GM23338 (cell line): Measurements from ENCODE around the gene IQCK. TPM values are rescaled to one million over a fixed set of nuclear protein-coding genes. Genes with fewer than 3 reads are reported as not detected.

Experiments used
- ATAC-seq: fragments of 200-7000 bp; cut with Tn5 transposase; 3 replicates; pipeline ENCODE4 v1.9.1; 2020
- DNase-seq: peaks from one replicate; pipeline ENCODE4 v3.0.0-alpha.2; 2015; ENCODE audit warnings: low spot score
- H2AFZ ChIP-seq: fragments of 200-600 bp; sonication (generic); 2 replicates; pipeline ENCODE4 v1.8.0; 2016; ENCODE audit warnings: antibody characterized with exemption, mild to moderate bottlenecking, moderate library complexity
- H3F3A ChIP-seq: fragments of 200-600 bp; sonication (generic); replicated peaks from 2 replicates; pipeline ENCODE4 v1.8.0; 2017; ENCODE audit warnings: antibody characterized with exemption, mixed run types, low read depth
- H3K27ac ChIP-seq: fragments of 200-600 bp; sonication (generic); 2 replicates; pipeline ENCODE4 v1.6.1; 2016; ENCODE audit warnings: low read depth
- H3K27me3 ChIP-seq: fragments of 200-600 bp; sonication (generic); 2 replicates; pipeline ENCODE4 v1.8.0; 2016; ENCODE audit warnings: mild to moderate bottlenecking, mixed run types, moderate library complexity; ENCODE audit not compliant: insufficient read depth
- H3K36me3 ChIP-seq: fragments of 200-600 bp; sonication (generic); 2 replicates; pipeline ENCODE4 v1.8.0; 2016; ENCODE audit warnings: mild to moderate bottlenecking; ENCODE audit not compliant: insufficient read depth
- H3K4me1 ChIP-seq: fragments of 200-600 bp; sonication (generic); 2 replicates; pipeline ENCODE4 v1.8.0; 2016; ENCODE audit warnings: mild to moderate bottlenecking, moderate library complexity; ENCODE audit not compliant: insufficient read depth
- H3K4me2 ChIP-seq: fragments of 200-600 bp; sonication (generic); 2 replicates; pipeline ENCODE4 v1.7.1; 2017; ENCODE audit warnings: mixed run types
- H3K4me3 ChIP-seq: fragments of 200-600 bp; sonication (generic); 2 replicates; pipeline ENCODE4 v1.6.1; 2016; ENCODE audit warnings: mixed run types
- H3K79me2 ChIP-seq: fragments of 200-600 bp; sonication (generic); replicated peaks from 2 replicates; pipeline ENCODE4 v1.8.0; 2017; ENCODE audit warnings: mild to moderate bottlenecking; ENCODE audit not compliant: insufficient read depth
- H3K9me2 ChIP-seq: fragments of 200-600 bp; sonication (generic); 2 replicates; pipeline ENCODE4 v1.8.0; 2017; ENCODE audit not compliant: insufficient read depth
- H4K20me1 ChIP-seq: fragments of 200-600 bp; sonication (generic); replicated peaks from 2 replicates; pipeline ENCODE4 v1.8.0; 2017; ENCODE audit warnings: mild to moderate bottlenecking; ENCODE audit not compliant: insufficient read depth
- H3K27ac Mint-ChIP-seq: 2 replicates; pipeline ENCODE4 v1.8.0; 2020; ENCODE audit warnings: inconsistent platforms, mild to moderate bottlenecking, moderate library complexity, mixed read lengths
- H3K27me3 Mint-ChIP-seq: 3 replicates; pipeline ENCODE4 v1.8.0; 2022; ENCODE audit warnings: low read depth, mild to moderate bottlenecking, moderate library complexity, mixed read lengths, inconsistent platforms; ENCODE audit not compliant: insufficient read depth, poor library complexity
- H3K36me3 Mint-ChIP-seq: 3 replicates; pipeline ENCODE4 v1.8.0; 2021; ENCODE audit warnings: low read depth, mild to moderate bottlenecking, inconsistent platforms, moderate library complexity, mixed read lengths
- H3K4me1 Mint-ChIP-seq: 3 replicates; pipeline ENCODE4 v1.8.0; 2020; ENCODE audit warnings: mild to moderate bottlenecking, inconsistent platforms, mixed read lengths
- H3K4me3 Mint-ChIP-seq: 3 replicates; pipeline ENCODE4 v1.8.0; 2021; ENCODE audit warnings: moderate library complexity, mild to moderate bottlenecking, inconsistent platforms, mixed read lengths
- H3K9me3 Mint-ChIP-seq: 3 replicates; pipeline ENCODE4 v1.8.0; 2020; ENCODE audit warnings: moderate library complexity, mild to moderate bottlenecking, inconsistent platforms, mixed read lengths
- CREB1 ChIP-seq: fragments of 250-450 bp; sonication (Bioruptor Pico); IDR thresholded peaks from 2 replicates; pipeline ENCODE4 v1.5.0; 2020; ENCODE audit warnings: low read depth, mild to moderate bottlenecking, moderate library complexity
- EZH2 ChIP-seq: fragments of 200-600 bp; sonication (generic); IDR thresholded peaks from one replicate; pipeline ENCODE4 v1.8.0; 2017; ENCODE audit warnings: antibody characterized with exemption, mild to moderate bottlenecking, low read depth; ENCODE audit not compliant: unreplicated experiment
- EZH2phosphoT487 ChIP-seq: fragments of 200-600 bp; sonication (generic); IDR thresholded peaks from one replicate; pipeline ENCODE4 v1.8.1; 2018; ENCODE audit warnings: antibody characterized with exemption; ENCODE audit not compliant: unreplicated experiment
- JUNB ChIP-seq: IDR thresholded peaks from one replicate; pipeline ENCODE4 v1.6.1; 2016; ENCODE audit warnings: antibody characterized with exemption; ENCODE audit not compliant: unreplicated experiment
- NANOG ChIP-seq: IDR thresholded peaks from 2 replicates; pipeline ENCODE4 v1.6.1; 2016; ENCODE audit warnings: antibody characterized with exemption, borderline replicate concordance
- POLR2AphosphoS5 ChIP-seq: IDR thresholded peaks from 2 replicates; pipeline ENCODE4 v1.6.1; 2016; ENCODE audit warnings: antibody characterized with exemption, low read depth
- STAT1 ChIP-seq: IDR thresholded peaks from one replicate; pipeline ENCODE4 v1.6.1; 2016; ENCODE audit warnings: antibody characterized with exemption; ENCODE audit not compliant: unreplicated experiment
- ZNF114 ChIP-seq: fragments of 250-450 bp; sonication (Bioruptor Pico); IDR thresholded peaks from 2 replicates; pipeline ENCODE4 v1.5.0; 2020; ENCODE audit warnings: mild to moderate bottlenecking, moderate library complexity
- polyA plus RNA-seq: library from polyadenylated mRNA; unstranded; fragments of >200 nt; fragmentation: Nextera tagmentation; extraction: Ambion mirVana; gene quantifications from 2 replicates; pipeline ENCODE4 v1.2.1, GENCODE V29; 2016
- total RNA-seq: library from RNA; depleted of rRNA; stranded (reverse); fragments of >200 nt; shearing (Covaris generic); gene quantifications from 2 replicates; pipeline ENCODE4 v1.2.3, GENCODE V29; 2014
- TF ChIP-seq, protein P1 (sequence below): IDR thresholded peaks from one replicate; pipeline ENCODE4 v1.6.1; 2018; ENCODE audit warnings: antibody characterized with exemption; ENCODE audit not compliant: unreplicated experiment
- TF ChIP-seq, protein P2 (sequence below), 2 experiments: fragments of 200-600 bp in 1 of 2; sonication (generic) in 1 of 2; conservative IDR thresholded peaks; 2 replicates each; pipeline versions ENCODE4 v1.5.1 to v1.6.1; 2016 to 2017; ENCODE audit warnings: antibody characterized with exemption in 2 of 2, low read depth in 2 of 2, mild to moderate bottlenecking in 2 of 2, moderate library complexity in 1 of 2
- TF ChIP-seq, protein P3 (sequence below): IDR thresholded peaks from 2 replicates; pipeline ENCODE4 v1.6.1; 2016; ENCODE audit warnings: antibody characterized with exemption
- TF ChIP-seq, protein P4 (sequence below): fragments of 250-450 bp; sonication (Bioruptor Pico); IDR thresholded peaks from 2 replicates; pipeline ENCODE4 v1.5.0; 2020; ENCODE audit warnings: mild to moderate bottlenecking, moderate library complexity

The IQCK gene
- total and polyA plus RNA-seq, 2 experiments from 2014 or later, result 7.6 to 10.0 TPM

DNA sequence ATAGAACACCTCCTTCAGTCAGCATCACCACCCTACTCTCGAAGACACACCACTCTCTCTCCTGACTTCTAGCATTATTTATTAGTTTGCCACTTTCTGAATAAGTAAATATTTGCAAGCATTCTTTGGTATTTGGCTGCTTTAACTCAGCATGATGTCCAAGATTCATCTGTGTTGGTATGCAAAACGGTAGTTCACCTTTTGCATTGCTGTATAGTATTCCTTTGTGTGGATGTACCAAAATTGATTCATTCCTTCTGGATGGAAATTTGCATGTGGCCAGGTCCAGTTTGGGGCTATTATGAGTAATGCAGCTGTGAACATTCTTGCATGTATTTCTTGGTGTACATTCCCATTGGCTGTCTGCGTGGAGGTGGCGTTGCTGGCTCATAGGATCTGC lies 32.9 kb upstream of the IQCK start:
- Histone ChIP-seq H3F3A (no peaks in the 10 kb centered on the region), H3K27me3 (no peaks in the 10 kb centered on the region), H3K9me2 (no peaks in the 10 kb centered on the region), H4K20me1 (no peaks in the 10 kb centered on the region; the same call in 1 of the 2 replicates), H3K36me3 (peaks cover 9% of the 10 kb centered on the region), H3K79me2 (no peaks in the 10 kb centered on the region), H3K4me2 (no peak overlapping the region), H3K4me3 (no peak overlapping the region), H3K27ac (no peak overlapping the region), H3K4me1 (no peaks in the 10 kb centered on the region), H2AFZ (no peak overlapping the region)
- TF ChIP-seq POLR2AphosphoS5 (no peak), NANOG (no peak), ZNF114 (no peak), JUNB (no peak), EZH2phosphoT487 (no peak), CREB1 (no peak), STAT1 (no peak), EZH2 (no peak)
- TF ChIP-seq, protein P1, sequence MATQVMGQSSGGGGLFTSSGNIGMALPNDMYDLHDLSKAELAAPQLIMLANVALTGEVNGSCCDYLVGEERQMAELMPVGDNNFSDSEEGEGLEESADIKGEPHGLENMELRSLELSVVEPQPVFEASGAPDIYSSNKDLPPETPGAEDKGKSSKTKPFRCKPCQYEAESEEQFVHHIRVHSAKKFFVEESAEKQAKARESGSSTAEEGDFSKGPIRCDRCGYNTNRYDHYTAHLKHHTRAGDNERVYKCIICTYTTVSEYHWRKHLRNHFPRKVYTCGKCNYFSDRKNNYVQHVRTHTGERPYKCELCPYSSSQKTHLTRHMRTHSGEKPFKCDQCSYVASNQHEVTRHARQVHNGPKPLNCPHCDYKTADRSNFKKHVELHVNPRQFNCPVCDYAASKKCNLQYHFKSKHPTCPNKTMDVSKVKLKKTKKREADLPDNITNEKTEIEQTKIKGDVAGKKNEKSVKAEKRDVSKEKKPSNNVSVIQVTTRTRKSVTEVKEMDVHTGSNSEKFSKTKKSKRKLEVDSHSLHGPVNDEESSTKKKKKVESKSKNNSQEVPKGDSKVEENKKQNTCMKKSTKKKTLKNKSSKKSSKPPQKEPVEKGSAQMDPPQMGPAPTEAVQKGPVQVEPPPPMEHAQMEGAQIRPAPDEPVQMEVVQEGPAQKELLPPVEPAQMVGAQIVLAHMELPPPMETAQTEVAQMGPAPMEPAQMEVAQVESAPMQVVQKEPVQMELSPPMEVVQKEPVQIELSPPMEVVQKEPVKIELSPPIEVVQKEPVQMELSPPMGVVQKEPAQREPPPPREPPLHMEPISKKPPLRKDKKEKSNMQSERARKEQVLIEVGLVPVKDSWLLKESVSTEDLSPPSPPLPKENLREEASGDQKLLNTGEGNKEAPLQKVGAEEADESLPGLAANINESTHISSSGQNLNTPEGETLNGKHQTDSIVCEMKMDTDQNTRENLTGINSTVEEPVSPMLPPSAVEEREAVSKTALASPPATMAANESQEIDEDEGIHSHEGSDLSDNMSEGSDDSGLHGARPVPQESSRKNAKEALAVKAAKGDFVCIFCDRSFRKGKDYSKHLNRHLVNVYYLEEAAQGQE, result no peak
- TF ChIP-seq, protein P2, sequence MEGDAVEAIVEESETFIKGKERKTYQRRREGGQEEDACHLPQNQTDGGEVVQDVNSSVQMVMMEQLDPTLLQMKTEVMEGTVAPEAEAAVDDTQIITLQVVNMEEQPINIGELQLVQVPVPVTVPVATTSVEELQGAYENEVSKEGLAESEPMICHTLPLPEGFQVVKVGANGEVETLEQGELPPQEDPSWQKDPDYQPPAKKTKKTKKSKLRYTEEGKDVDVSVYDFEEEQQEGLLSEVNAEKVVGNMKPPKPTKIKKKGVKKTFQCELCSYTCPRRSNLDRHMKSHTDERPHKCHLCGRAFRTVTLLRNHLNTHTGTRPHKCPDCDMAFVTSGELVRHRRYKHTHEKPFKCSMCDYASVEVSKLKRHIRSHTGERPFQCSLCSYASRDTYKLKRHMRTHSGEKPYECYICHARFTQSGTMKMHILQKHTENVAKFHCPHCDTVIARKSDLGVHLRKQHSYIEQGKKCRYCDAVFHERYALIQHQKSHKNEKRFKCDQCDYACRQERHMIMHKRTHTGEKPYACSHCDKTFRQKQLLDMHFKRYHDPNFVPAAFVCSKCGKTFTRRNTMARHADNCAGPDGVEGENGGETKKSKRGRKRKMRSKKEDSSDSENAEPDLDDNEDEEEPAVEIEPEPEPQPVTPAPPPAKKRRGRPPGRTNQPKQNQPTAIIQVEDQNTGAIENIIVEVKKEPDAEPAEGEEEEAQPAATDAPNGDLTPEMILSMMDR (conservative IDR thresholded peaks at IDR 0.05; ENCODE audit: low read depth in 2 of 2), result no peak
- TF ChIP-seq, protein P3, sequence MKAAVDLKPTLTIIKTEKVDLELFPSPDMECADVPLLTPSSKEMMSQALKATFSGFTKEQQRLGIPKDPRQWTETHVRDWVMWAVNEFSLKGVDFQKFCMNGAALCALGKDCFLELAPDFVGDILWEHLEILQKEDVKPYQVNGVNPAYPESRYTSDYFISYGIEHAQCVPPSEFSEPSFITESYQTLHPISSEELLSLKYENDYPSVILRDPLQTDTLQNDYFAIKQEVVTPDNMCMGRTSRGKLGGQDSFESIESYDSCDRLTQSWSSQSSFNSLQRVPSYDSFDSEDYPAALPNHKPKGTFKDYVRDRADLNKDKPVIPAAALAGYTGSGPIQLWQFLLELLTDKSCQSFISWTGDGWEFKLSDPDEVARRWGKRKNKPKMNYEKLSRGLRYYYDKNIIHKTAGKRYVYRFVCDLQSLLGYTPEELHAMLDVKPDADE, result no peak
- TF ChIP-seq, protein P4, sequence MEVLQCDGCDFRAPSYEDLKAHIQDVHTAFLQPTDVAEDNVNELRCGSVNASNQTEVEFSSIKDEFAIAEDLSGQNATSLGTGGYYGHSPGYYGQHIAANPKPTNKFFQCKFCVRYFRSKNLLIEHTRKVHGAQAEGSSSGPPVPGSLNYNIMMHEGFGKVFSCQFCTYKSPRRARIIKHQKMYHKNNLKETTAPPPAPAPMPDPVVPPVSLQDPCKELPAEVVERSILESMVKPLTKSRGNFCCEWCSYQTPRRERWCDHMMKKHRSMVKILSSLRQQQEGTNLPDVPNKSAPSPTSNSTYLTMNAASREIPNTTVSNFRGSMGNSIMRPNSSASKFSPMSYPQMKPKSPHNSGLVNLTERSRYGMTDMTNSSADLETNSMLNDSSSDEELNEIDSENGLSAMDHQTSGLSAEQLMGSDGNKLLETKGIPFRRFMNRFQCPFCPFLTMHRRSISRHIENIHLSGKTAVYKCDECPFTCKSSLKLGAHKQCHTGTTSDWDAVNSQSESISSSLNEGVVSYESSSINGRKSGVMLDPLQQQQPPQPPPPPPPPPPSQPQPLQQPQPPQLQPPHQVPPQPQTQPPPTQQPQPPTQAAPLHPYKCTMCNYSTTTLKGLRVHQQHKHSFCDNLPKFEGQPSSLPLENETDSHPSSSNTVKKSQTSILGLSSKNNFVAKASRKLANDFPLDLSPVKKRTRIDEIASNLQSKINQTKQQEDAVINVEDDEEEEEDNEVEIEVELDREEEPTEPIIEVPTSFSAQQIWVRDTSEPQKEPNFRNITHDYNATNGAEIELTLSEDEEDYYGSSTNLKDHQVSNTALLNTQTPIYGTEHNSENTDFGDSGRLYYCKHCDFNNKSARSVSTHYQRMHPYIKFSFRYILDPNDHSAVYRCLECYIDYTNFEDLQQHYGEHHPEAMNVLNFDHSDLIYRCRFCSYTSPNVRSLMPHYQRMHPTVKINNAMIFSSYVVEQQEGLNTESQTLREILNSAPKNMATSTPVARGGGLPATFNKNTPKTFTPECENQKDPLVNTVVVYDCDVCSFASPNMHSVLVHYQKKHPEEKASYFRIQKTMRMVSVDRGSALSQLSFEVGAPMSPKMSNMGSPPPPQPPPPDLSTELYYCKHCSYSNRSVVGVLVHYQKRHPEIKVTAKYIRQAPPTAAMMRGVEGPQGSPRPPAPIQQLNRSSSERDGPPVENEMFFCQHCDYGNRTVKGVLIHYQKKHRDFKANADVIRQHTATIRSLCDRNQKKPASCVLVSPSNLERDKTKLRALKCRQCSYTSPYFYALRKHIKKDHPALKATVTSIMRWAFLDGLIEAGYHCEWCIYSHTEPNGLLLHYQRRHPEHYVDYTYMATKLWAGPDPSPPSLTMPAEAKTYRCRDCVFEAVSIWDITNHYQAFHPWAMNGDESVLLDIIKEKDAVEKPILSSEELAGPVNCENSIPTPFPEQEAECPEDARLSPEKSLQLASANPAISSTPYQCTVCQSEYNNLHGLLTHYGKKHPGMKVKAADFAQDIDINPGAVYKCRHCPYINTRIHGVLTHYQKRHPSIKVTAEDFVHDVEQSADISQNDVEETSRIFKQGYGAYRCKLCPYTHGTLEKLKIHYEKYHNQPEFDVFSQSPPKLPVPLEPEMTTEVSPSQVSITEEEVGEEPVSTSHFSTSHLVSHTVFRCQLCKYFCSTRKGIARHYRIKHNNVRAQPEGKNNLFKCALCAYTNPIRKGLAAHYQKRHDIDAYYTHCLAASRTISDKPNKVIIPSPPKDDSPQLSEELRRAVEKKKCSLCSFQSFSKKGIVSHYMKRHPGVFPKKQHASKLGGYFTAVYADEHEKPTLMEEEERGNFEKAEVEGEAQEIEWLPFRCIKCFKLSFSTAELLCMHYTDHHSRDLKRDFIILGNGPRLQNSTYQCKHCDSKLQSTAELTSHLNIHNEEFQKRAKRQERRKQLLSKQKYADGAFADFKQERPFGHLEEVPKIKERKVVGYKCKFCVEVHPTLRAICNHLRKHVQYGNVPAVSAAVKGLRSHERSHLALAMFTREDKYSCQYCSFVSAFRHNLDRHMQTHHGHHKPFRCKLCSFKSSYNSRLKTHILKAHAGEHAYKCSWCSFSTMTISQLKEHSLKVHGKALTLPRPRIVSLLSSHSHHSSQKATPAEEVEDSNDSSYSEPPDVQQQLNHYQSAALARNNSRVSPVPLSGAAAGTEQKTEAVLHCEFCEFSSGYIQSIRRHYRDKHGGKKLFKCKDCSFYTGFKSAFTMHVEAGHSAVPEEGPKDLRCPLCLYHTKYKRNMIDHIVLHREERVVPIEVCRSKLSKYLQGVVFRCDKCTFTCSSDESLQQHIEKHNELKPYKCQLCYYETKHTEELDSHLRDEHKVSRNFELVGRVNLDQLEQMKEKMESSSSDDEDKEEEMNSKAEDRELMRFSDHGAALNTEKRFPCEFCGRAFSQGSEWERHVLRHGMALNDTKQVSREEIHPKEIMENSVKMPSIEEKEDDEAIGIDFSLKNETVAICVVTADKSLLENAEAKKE (CRISPR knock-in tag), result no peak
- DNase-seq (no peak), ATAC-seq (no peak)
- Mint-ChIP-seq H3K9me3 (peaks cover 7% of the 10 kb centered on the region; the same call in 2 of the 3 replicates), H3K4me3 (no peak overlapping the region), H3K36me3 (peaks cover 53% of the 10 kb centered on the region), H3K27ac (no peak overlapping the region), H3K4me1 (peaks cover 3% of the 10 kb centered on the region; the same call in 2 of the 3 replicates), H3K27me3 (peaks cover 8% of the 10 kb centered on the region)
